RPMI7951 (cell line): ENCODE data around the gene PPP1R9A. TPM values are rescaled to one million over a fixed set of nuclear protein-coding genes. Genes with fewer than 3 reads are reported as not detected.
A peak's percentile ranks its signal among the peaks of the same experiment; 100 is the strongest.

ENCODE experiments used
- DNase-seq: peaks from one replicate; pipeline ENCODE4 v3.0.0-alpha.2; 2012; ENCODE audit warnings: low read depth
- total RNA-seq: library from RNA; depleted of rRNA; stranded (reverse); fragments of >200 nt; shearing (Covaris generic); gene quantifications from 2 replicates; pipeline ENCODE4 v1.2.3, GENCODE V29; 2014

Gene PPP1R9A
- total RNA-seq, 1 experiment from 2014 or later, result 0.12 TPM

DNA sequence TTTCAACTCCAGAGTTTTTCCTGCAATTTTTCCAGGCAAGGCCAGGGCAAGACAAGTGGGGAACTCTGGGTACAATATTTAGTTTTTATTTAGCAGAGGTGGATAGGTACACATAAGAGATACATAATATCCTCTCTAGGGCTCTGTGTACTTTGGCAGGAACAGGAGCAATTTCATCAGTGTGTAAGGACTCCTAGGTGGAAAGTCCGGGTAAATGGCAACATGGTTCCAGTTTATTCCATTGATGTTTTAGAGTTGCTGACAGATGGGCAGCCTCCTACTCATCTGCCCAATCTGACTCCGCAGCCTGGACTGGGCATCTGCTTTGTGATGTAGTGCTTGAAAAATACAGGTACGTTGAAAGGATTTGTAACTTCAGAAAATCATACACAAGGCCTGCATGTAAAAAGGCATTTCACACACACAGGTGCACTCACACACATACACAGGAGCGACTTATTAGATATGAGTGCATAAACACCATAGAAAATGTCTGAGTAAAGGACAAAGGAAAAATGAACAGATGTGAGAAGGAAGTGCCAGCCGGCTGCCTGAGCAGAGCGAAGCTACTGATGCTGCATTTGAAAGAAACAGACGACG lies 411.2 kb downstream of the PPP1R9A start:
- DNase-seq, result no peak

DNA sequence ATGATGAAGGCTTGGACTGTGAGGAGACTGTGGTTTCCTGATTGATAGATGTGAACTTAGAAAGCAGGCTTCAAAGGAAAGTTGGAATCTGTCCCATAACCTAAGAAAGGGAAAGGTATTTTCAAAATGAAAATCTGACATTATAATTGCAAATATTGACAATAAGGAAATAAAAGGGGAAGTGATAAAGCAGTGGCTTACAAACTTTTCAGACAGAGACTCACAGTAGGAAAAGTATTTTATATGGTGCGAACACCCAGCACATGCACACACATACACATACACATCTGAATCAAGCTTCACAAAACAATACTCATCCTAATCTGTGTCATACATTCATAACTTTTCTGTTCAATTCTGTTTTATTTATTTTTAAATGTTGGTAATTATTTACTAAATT lies 412.2 kb downstream of the PPP1R9A start:
- DNase-seq, result no peak

DNA sequence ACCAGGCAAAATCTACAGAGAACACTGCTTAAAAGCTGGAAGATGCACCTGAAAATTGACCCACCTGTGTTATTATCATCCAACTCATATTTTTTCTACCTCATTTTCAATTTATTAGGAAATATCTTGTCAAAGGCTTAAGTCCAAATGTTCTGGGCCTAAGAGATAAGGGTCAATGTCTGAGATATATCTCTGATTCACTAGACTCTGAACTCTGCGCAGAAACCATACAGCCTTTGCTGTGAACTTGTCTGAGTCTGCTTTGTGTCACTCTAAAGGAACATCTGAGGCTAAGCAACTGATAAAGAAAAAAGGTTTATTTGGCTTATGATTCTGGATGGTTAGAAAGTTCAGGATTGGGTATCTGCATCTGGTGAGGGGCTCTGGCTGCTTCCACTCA lies 413.3 kb downstream of the PPP1R9A start:
- DNase-seq, result no peak

GRCh38 chr7:95321720-95322119 lies 414.3 kb downstream of the PPP1R9A start:
- no peak for DNase-seq

- peak; percentile 14 for DNase-seq
These were observed 415.0 kb downstream of the PPP1R9A start for GRCh38 chr7:95322396-95322795.

GRCh38 chr7:95322854-95323253 lies 415.5 kb downstream of the PPP1R9A start:
- no peak for DNase-seq

DNA sequence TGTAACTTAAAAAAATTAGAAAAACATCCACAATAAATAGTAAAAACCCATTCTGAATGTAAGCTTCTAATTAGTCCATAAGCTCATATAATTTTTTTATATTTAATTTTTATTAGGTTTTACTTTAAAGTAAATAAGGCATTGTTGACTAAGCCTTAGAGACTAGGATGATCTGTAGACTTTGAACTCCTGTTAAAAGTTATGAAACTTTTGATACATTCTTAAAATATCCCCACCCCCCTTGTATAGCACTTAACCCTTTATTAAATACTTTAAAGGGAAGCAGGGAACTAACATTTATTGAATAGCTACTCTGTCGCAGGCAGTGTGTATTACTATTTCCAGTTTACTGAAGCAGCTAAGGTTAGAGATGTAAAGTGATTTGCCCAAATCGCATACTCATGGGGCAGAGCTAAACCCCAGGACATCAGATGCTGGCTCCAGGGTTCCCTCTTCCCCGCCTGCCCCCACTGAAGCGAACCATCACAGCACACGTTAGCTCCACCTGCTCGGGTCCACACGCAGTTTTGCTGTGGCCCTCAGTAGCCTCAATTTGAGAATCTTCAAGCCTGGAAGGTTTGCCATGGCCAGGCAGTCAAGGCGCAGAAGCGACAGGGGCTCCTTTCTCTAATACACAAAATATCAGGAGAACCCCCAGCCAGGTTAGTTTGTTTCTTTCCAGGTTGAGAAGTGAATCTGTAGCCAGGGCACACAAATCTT lies 416.2 kb downstream of the PPP1R9A start:
- DNase-seq, result no peak

DNA sequence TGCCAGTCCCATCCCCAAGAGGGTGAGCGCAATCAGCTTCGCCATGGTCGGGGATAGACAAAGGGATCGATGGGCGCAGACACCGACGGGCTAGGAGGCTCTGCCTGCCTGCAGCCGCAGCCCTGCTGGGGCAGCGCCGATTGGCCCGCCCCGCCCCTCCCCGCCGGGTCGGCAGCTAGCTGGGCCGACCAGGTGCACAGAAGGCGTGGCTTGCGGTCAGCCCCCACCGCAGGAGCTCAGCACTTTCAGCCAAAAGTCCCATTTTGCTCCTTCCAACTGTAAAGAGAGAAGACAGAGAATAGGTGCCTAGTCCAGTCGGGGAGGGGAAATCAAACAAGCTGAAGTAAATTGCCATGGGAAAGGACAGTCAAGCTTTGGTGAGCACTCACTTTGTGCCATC lies 417.0 kb downstream of the PPP1R9A start, which contains the start of gene PON1:
Gene PON1, minus strand, starts transcription at position 102 of the 400 bp plus-strand sequence. Its CDS starts 57 bp downstream, at position 45.
- DNase-seq, result no peak

GRCh38 chr7:95327356-95327755 lies 420.0 kb downstream of the PPP1R9A start:
- DNase-seq, result peak; percentile 26

GRCh38 chr7:95330204-95330960 lies 423.0 kb downstream of the PPP1R9A start:
- peak; percentile 50 for DNase-seq

DNA sequence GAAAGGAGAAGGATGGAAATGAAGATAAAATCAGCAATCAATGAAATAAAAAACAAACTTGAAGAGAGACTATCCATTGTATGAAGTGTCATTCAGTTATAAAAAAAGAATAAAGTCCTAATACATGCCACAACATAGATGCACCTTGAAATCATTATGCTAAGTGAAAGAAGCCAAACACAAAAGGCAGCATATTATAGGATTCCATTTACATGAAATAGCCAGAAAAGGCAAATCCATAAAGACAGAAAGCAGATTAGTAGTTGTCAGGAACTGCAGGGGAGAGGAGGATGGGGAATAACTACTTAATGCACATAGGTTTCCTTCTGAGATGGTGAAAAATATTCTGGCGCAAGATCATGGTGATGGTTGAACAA lies 423.6 kb downstream of the PPP1R9A start:
- no peak for DNase-seq

GRCh38 chr7:95334447-95334846 lies 427.1 kb downstream of the PPP1R9A start:
- DNase-seq, result no peak

GRCh38 chr7:95335093-95335492 lies 427.7 kb downstream of the PPP1R9A start:
- peak; percentile 72 for DNase-seq

DNA sequence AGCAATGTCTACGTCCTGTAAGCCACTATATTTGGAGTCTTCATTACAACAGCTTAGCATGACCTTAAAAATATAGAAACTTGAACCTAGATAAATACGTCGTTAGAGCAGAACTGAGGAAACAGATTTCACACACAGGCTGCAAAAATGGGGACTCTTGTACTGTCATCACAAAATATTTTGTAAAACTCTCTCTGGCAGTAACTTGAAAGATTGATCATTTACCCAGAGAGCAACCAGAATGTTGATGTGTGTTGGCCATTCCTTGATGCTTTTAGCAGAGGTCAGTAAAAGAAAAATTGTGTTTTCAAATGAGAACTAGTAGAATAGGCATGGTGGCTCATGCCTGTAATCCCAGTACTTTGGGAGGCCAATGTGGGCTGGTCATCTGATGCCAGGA lies 431.4 kb downstream of the PPP1R9A start:
- no peak for DNase-seq

- no peak for DNase-seq
These were observed 433.1 kb downstream of the PPP1R9A start for GRCh38 chr7:95340491-95340890.

GRCh38 chr7:95342029-95342428 lies 434.6 kb downstream of the PPP1R9A start:
- DNase-seq, result no peak

- peak; percentile 15 for DNase-seq
These were observed 435.4 kb downstream of the PPP1R9A start for GRCh38 chr7:95342642-95343307.
